Measurements from ENCODE around the gene OR6V1.

OR6V1 gene

GRCh38 chr7:143041346-143041745 is 10.8 kb upstream of the OR6V1 start:
- Histone ChIP-seq H3K79me2 (ENCODE audit: control insufficient read depth, low read length) (no peaks in the 10 kb centered on the region), H3F3A (ENCODE audit: control insufficient read depth, insufficient read depth) (no peaks in the 10 kb centered on the region), H3K36me3 (ENCODE audit: control insufficient read depth, low read length) (no peaks in the 10 kb centered on the region), H3K4me3 (ENCODE audit: low read length) (no peak overlapping the region), H3K27ac (ENCODE audit: low read depth, low read length) (no peak overlapping the region), H3K9me3 (ENCODE audit: control insufficient read depth, insufficient read depth, low read length) (no peaks in the 10 kb centered on the region), H4K20me1 (ENCODE audit: control insufficient read depth, insufficient read depth, low read depth, low read length) (no peaks in the 10 kb centered on the region), H3K4me2 (ENCODE audit: low read length) (no peak overlapping the region), H3K27me3 (ENCODE audit: control insufficient read depth, low read length) (no peaks in the 10 kb centered on the region), H3K9me2 (replicated peaks; ENCODE audit: control insufficient read depth, low read length) (no peaks in the 10 kb centered on the region), H3K4me1 (ENCODE audit: control insufficient read depth, low read length) (peaks cover 22% of the 10 kb centered on the region)
- TF ChIP-seq CTCF (IDR thresholded peaks at IDR 0.05; ENCODE audit: low read depth, low read length, poor library complexity, severe bottlenecking) = no peak
- no peak for TF ChIP-seq EZH2phosphoT487 (IDR thresholded peaks at IDR 0.05; ENCODE audit: borderline replicate concordance, low read length)

GRCh38 chr7:143042159-143042789 is 9.9 kb upstream of the OR6V1 start:
- no peak for TF ChIP-seq EZH2phosphoT487 (IDR thresholded peaks at IDR 0.05; ENCODE audit: borderline replicate concordance, low read length)
- no peak for TF ChIP-seq CTCF (IDR thresholded peaks at IDR 0.05; ENCODE audit: low read depth, low read length, poor library complexity, severe bottlenecking)
- no peak overlapping the region for H3K4me2 ChIP-seq (ENCODE audit: low read length)

DNA sequence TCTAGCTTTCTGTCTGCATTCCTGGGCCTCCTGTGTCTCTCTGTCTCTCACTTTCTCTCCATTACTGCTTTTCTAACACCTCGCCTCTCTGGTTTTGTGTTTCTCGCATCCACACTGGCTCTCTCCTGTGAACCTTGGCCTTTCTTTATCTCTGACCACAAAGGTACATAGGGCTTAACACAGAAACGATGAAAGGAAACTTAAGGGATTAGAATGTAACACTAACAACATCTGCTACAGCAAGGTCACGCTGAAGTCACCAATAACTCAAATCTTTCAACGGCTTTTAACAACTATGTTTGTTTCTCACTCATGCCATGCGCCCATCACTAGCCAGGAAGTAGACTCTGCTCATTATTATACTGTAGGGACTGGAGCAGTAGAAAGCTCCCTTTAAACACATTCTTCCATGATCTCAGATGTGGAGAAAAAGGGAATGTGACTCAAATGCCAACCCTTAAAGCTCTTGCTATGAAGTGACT is 9.3 kb upstream of the OR6V1 start:
- no peak overlapping the region for H3K4me3 ChIP-seq (ENCODE audit: low read length)
- H3F3A ChIP-seq (ENCODE audit: control insufficient read depth, insufficient read depth) = no peaks in the 10 kb centered on the region; the same call in 1 of the 2 replicates
- no peaks in the 10 kb centered on the region for H3K27me3 ChIP-seq (ENCODE audit: control insufficient read depth, low read length)
- no peaks in the 10 kb centered on the region for H4K20me1 ChIP-seq (ENCODE audit: control insufficient read depth, insufficient read depth, low read depth, low read length)
- no peaks in the 10 kb centered on the region for H3K36me3 ChIP-seq (ENCODE audit: control insufficient read depth, low read length)
- H3K4me2 ChIP-seq (ENCODE audit: low read length) = no peak overlapping the region
- no peaks in the 10 kb centered on the region for H3K79me2 ChIP-seq (ENCODE audit: control insufficient read depth, low read length)
- H3K4me1 ChIP-seq (ENCODE audit: control insufficient read depth, low read length) = peaks cover 36% of the 10 kb centered on the region
- no peaks in the 10 kb centered on the region for H3K9me3 ChIP-seq (ENCODE audit: control insufficient read depth, insufficient read depth, low read length)
- H3K27ac ChIP-seq (ENCODE audit: low read depth, low read length) = no peak overlapping the region
- no peak for TF ChIP-seq CTCF (IDR thresholded peaks at IDR 0.05; ENCODE audit: low read depth, low read length, poor library complexity, severe bottlenecking)
- no peak for TF ChIP-seq EZH2phosphoT487 (IDR thresholded peaks at IDR 0.05; ENCODE audit: borderline replicate concordance, low read length)
- H3K9me2 ChIP-seq (replicated peaks; ENCODE audit: control insufficient read depth, low read length) = no peaks in the 10 kb centered on the region

More at GRCh38 chr7:143042159-143042789, 9.9 kb upstream of the OR6V1 start:
- no peaks in the 10 kb centered on the region for H3K9me2 ChIP-seq (replicated peaks; ENCODE audit: control insufficient read depth, low read length)
- H3K27me3 ChIP-seq (ENCODE audit: control insufficient read depth, low read length) = no peaks in the 10 kb centered on the region
- no peaks in the 10 kb centered on the region for H3K36me3 ChIP-seq (ENCODE audit: control insufficient read depth, low read length)
- no peaks in the 10 kb centered on the region for H4K20me1 ChIP-seq (ENCODE audit: control insufficient read depth, insufficient read depth, low read depth, low read length)
- no peak overlapping the region for H3K27ac ChIP-seq (ENCODE audit: low read depth, low read length)
- no peak overlapping the region for H3K4me3 ChIP-seq (ENCODE audit: low read length)
- no peaks in the 10 kb centered on the region for H3K79me2 ChIP-seq (ENCODE audit: control insufficient read depth, low read length)
- H3K9me3 ChIP-seq (ENCODE audit: control insufficient read depth, insufficient read depth, low read length) = no peaks in the 10 kb centered on the region
- H3K4me1 ChIP-seq (ENCODE audit: control insufficient read depth, low read length) = peaks cover 31% of the 10 kb centered on the region
- no peaks in the 10 kb centered on the region; the same call in 1 of the 2 replicates for H3F3A ChIP-seq (ENCODE audit: control insufficient read depth, insufficient read depth)

Data from DOHH2 (cell line).